ENCODE results near the gene FAM184B. TPM values are rescaled to one million over a fixed set of nuclear protein-coding genes. Genes with fewer than 3 reads are reported as not detected.

FAM184B gene
- total RNA-seq, 1 donor from 2014 or later: 0.08 TPM

DNA sequence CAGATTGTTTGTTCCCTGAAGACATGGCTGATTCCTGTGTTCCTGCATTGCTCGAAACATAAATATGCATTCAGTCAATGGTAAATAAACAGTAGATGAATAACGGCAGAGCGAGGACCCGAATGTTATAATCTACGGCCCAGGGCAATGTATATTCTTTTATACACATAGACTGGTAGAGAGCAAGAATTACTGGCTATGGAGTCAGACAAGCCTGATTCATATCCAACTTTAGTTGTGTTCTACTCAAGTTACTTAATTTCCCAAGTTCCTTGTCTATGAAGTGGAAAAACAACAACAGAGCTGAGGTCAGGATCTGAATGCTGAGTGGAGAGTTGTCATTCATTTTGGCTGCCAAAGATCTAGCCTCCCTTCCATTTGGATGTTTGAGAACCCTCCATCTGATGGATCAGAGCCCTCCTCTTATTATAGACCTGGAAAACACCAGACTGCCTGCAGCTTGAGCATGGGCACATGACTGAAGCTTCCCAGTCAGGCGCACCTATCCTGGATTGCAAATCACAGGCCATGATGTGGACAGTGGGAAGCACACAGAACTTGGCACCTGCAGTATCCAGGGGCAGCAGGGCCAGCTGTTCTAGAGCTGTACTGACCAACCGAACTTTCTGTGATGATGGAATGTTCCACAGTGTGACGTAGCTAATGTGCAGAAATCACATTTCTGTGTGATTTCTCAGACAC is 80.1 kb downstream of the FAM184B start:
- H3K4me3 Mint-ChIP-seq (ENCODE audit: unreplicated experiment): no peak overlapping the region
- DNase-seq (ENCODE audit: low spot score): no peak
- H3K36me3 Mint-ChIP-seq (ENCODE audit: low read depth, unreplicated experiment): no peaks in the 10 kb centered on the region
- TF ChIP-seq, protein P1, sequence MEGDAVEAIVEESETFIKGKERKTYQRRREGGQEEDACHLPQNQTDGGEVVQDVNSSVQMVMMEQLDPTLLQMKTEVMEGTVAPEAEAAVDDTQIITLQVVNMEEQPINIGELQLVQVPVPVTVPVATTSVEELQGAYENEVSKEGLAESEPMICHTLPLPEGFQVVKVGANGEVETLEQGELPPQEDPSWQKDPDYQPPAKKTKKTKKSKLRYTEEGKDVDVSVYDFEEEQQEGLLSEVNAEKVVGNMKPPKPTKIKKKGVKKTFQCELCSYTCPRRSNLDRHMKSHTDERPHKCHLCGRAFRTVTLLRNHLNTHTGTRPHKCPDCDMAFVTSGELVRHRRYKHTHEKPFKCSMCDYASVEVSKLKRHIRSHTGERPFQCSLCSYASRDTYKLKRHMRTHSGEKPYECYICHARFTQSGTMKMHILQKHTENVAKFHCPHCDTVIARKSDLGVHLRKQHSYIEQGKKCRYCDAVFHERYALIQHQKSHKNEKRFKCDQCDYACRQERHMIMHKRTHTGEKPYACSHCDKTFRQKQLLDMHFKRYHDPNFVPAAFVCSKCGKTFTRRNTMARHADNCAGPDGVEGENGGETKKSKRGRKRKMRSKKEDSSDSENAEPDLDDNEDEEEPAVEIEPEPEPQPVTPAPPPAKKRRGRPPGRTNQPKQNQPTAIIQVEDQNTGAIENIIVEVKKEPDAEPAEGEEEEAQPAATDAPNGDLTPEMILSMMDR (IDR thresholded peaks at IDR 0.05; ENCODE audit: unreplicated experiment): no peak
- H3K9me3 Mint-ChIP-seq (ENCODE audit: unreplicated experiment): no peaks in the 10 kb centered on the region
- no peak overlapping the region for H3K27ac Mint-ChIP-seq (ENCODE audit: unreplicated experiment)
- H3K27me3 Mint-ChIP-seq (ENCODE audit: unreplicated experiment): no peaks in the 10 kb centered on the region
- H3K4me1 Mint-ChIP-seq (ENCODE audit: unreplicated experiment): no peaks in the 10 kb centered on the region

- TF ChIP-seq, protein P1 (IDR thresholded peaks at IDR 0.05; ENCODE audit: unreplicated experiment): no peak
- Mint-ChIP-seq H3K36me3 (ENCODE audit: low read depth, unreplicated experiment) (no peaks in the 10 kb centered on the region), H3K4me3 (ENCODE audit: unreplicated experiment) (no peak overlapping the region), H3K4me1 (ENCODE audit: unreplicated experiment) (no peaks in the 10 kb centered on the region), H3K9me3 (ENCODE audit: unreplicated experiment) (no peaks in the 10 kb centered on the region), H3K27me3 (ENCODE audit: unreplicated experiment) (no peaks in the 10 kb centered on the region), H3K27ac (ENCODE audit: unreplicated experiment) (no peak overlapping the region)
- DNase-seq (ENCODE audit: low spot score): no peak
Measured at GRCh38 chr4:17699380-17699779, 82.0 kb downstream of the FAM184B start.

DNA sequence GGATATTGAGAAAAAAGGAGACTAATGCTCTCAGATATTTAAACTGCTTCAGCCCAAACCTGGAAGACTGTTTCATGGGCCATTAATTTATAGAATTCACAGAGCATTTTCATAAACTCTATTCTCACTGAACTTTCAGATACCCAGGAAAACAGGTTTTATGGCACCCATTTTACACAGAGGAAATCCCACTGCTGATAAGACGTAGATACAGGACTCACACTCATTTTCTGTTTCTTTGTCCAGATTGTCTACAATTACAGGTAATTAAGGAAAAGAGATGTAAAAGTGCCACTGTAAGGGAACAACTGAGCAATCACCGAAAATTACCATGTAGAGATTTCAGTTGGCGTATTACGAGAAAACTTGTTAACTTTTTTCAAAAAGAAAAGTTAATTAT is 83.3 kb downstream of the FAM184B start:
- Mint-ChIP-seq H3K4me1 (ENCODE audit: unreplicated experiment) (peaks cover 4% of the 10 kb centered on the region), H3K27me3 (ENCODE audit: unreplicated experiment) (no peaks in the 10 kb centered on the region), H3K4me3 (ENCODE audit: unreplicated experiment) (no peak overlapping the region), H3K36me3 (ENCODE audit: low read depth, unreplicated experiment) (no peaks in the 10 kb centered on the region), H3K27ac (ENCODE audit: unreplicated experiment) (no peak overlapping the region), H3K9me3 (ENCODE audit: unreplicated experiment) (no peaks in the 10 kb centered on the region)
- TF ChIP-seq, protein P1 (IDR thresholded peaks at IDR 0.05; ENCODE audit: unreplicated experiment): no peak
- DNase-seq (ENCODE audit: low spot score): no peak

DNA sequence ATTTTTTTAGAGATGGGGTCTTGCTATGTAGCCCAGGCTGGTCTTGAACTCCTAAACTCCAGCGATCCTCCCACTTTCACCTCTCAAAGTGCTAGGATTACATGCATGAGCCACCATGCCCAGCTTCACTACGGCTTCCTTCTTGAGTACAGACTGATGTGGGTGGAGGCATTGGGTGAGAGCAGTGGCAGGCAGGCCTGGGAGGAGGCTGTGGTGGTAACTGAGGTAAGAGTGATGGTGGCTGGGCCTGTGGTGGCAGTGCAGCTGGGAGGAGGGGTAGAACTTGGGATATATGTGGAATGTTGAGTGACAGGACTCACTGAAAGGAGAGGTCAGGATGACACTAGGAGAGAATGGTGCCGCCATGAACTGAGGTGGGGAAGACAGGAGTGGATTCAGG is 86.1 kb downstream of the FAM184B start:
- H3K27ac Mint-ChIP-seq (ENCODE audit: unreplicated experiment): no peak overlapping the region
- no peak overlapping the region for H3K4me3 Mint-ChIP-seq (ENCODE audit: unreplicated experiment)
- H3K9me3 Mint-ChIP-seq (ENCODE audit: unreplicated experiment): no peaks in the 10 kb centered on the region
- TF ChIP-seq, protein P1 (IDR thresholded peaks at IDR 0.05; ENCODE audit: unreplicated experiment): no peak
- DNase-seq (ENCODE audit: low spot score): no peak
- H3K27me3 Mint-ChIP-seq (ENCODE audit: unreplicated experiment): peaks cover 1% of the 10 kb centered on the region
- H3K4me1 Mint-ChIP-seq (ENCODE audit: unreplicated experiment): peaks cover 5% of the 10 kb centered on the region
- H3K36me3 Mint-ChIP-seq (ENCODE audit: low read depth, unreplicated experiment): no peaks in the 10 kb centered on the region

DNA sequence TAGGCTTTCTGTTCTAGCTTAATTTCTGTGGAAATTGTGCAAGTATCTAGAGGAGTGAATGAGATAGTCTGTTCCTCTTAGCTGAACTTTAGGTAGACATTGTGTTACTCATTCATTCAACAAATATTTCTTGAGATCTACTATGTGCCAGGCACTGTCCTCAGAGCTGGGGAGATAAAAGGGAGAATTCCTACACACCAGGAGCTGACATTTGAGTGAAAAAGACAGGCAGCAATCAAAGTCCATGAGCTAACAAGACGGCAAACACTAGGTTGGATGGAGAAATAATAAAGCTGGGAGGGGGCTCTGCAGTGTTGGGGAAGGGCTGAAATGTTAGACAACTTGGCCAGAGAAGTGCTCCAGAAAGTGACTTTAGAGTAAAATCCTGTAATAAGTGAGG is 86.9 kb downstream of the FAM184B start:
- no peak overlapping the region for H3K27ac Mint-ChIP-seq (ENCODE audit: unreplicated experiment)
- peaks cover 5% of the 10 kb centered on the region for H3K4me1 Mint-ChIP-seq (ENCODE audit: unreplicated experiment)
- H3K4me3 Mint-ChIP-seq (ENCODE audit: unreplicated experiment): no peak overlapping the region
- DNase-seq (ENCODE audit: low spot score): no peak
- no peaks in the 10 kb centered on the region for H3K9me3 Mint-ChIP-seq (ENCODE audit: unreplicated experiment)
- H3K36me3 Mint-ChIP-seq (ENCODE audit: low read depth, unreplicated experiment): no peaks in the 10 kb centered on the region
- TF ChIP-seq, protein P1 (IDR thresholded peaks at IDR 0.05; ENCODE audit: unreplicated experiment): no peak
- peaks cover 1% of the 10 kb centered on the region for H3K27me3 Mint-ChIP-seq (ENCODE audit: unreplicated experiment)
